GM19099 (cell line): ENCODE measurements around the gene CDR2L.

Experiments
- POLR2A ChIP-seq: IDR thresholded peaks from 3 replicates; pipeline ENCODE4 v1.6.1; 2011; ENCODE audit warnings: low read depth; ENCODE audit not compliant: insufficient read length; ENCODE audit errors: extremely low read depth

Gene CDR2L

DNA sequence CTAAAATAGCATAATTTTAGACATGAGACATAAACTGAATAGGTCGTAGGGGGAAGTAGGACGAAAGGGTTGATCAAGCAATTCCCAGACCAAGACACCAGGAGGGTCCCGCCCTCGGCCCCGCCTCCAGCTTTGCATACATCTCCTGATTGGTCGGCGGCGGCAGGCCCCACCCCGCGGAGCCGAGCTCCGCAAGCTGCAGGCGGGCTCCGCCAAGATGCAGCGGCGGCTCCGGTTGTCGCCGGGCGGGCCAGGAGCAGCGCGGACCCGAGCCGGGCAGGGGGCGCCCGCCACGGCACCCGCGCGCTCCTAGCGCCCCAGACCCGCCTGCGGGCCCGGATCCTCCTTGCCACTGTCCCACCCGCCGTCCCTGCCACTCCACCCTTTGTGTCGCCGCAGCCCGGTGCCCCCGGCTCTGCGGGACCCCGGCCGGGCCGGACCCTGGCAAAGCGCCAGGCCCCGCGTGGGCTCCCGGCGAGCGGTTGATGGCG lies at the start of gene CDR2L:
TSS of gene CDR2L (plus strand) at position 215 of the 491 bp plus-strand sequence. CDS start 412 bp downstream, outside the sequence.
- TF ChIP-seq POLR2A = no peak

DNA sequence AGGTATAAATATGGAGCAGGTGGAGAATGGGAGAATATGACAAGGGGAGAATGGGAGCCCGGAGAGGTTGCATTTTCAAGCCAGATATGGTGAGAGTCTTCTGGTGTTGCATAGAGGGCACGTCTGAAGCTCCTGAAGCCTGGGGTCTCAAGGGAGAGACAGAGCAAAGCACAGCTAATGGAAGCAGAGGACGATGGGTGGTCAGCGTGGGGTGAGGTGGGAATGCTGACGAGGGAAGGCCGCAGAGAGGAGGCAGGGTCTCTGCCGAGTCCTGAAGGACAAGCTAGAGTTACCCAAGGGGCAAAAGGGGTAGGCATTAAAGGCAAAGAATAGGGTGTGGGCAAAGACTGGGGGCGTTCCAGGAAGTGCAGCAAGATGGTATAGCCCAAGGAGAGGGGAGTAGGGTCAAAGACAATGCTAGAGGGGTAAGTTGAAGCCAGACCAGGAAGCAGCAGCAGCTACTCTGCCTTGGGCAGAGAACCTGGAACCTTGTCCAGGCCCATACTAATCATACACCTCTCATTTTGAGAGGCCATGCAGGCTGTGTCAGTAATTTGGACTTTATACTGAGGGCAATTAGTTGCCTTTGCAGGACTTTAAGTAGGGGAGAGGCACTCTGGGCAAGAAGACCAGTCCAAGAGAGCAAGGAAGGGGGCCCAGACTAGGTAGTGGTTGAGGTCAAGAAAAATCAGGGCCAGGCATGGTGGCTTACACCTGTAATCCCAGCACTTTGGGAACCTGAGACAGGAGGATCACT lies 49.1 kb upstream of the CDR2L start:
- TF ChIP-seq POLR2A = no peak

GRCh38 chr17:74939534-74939933 lies 47.9 kb upstream of the CDR2L start:
- no peak for TF ChIP-seq POLR2A

- TF ChIP-seq POLR2A = no peak
Measured at GRCh38 chr17:74941128-74941725, 46.2 kb upstream of the CDR2L start.

DNA sequence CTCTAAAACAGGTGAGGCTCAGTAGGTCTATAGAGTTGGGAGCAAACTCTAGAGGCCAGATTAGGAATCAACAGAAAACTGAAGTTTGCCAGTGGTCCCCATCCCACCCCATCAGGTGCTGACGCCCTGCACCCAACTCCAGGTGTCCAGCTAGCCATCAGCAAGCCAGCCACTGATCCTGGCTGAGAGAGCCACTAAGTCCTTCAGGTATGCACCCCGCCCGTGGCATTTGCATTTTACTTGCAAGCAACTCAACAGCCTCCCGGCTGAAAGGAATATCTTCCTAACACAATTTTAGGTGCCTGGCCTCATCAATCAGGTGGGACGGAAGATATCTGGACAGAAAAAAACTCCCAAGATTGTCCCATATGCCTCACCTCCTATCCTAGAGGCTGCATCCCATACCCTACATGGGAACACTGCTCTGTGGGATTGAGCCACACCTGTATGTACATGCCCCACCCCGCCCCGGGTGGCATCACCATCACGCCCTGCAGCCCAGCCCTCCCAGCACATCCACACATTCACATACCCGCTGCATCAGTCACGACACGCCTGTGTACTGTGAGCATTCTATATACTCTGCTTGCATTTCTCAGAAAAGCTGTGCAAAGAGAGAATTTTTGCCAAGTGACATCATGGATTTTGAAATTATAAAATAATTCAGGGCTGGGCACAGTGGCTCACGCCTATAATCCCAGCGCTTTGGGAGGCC lies 43.5 kb upstream of the CDR2L start:
- TF ChIP-seq POLR2A = no peak

DNA sequence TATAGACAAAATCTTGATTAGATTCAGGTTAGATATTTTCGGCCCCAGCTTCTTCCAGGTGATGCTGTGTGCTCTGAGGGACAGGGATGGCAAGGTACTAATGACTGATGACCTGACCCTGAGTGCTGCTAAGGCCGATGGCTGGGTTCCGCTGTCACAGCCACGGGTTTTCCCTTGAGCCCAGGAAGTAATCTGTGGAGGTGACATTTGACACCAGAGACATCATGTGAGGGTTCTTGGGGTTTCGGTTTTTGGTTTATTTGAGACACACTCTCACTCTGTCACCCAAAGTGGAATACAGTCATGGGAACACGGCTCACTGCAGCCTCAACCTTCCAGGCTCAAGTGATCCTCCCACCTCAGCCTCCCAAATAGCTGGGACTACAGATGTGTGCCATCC lies 41.9 kb upstream of the CDR2L start:
- no peak for TF ChIP-seq POLR2A

DNA sequence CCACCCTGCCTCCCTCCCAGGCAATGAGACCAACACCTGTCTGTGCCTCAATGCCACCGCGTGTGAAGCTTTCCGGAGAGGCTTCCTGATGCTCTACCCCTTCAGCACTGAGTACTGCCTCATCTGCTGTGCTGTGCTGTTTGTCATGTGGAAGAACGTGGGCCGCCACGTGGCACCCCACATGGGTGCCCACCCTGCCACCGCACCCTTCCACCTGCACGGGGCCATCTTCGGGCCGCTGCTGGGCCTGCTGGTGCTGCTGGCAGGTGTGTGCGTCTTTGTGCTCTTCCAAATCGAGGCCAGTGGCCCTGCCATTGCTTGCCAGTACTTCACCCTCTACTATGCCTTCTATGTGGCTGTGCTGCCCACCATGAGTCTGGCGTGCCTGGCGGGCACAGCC lies 40.8 kb upstream of the CDR2L start:
- no peak for TF ChIP-seq POLR2A

DNA sequence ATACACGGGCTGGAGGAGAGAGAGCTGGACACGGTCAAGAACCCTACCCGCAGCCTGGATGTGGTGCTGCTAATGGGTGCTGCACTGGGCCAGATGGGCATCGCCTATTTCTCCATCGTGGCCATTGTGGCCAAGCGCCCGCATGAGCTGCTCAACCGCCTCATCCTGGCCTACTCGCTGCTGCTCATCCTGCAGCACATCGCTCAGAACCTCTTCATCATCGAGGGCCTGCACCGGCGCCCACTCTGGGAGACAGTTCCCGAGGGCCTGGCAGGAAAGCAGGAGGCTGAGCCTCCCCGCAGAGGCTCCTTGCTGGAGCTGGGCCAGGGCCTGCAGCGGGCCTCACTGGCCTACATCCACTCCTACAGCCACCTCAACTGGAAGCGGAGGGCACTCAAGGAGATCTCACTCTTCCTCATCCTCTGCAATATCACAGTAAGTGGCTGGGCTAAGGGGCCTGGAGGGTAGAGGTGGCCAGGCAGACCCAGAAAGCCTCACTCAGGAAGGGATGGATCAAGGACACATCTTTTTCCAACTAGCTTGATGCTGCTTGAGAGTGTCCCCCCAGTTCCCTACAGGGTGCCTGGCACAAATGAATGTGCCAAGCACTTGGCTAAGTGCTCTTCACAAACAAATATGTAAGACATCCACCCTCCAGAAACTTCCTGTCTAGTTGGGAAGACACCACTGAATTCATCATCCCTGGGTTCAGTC lies 40.2 kb upstream of the CDR2L start:
- no peak for TF ChIP-seq POLR2A

DNA sequence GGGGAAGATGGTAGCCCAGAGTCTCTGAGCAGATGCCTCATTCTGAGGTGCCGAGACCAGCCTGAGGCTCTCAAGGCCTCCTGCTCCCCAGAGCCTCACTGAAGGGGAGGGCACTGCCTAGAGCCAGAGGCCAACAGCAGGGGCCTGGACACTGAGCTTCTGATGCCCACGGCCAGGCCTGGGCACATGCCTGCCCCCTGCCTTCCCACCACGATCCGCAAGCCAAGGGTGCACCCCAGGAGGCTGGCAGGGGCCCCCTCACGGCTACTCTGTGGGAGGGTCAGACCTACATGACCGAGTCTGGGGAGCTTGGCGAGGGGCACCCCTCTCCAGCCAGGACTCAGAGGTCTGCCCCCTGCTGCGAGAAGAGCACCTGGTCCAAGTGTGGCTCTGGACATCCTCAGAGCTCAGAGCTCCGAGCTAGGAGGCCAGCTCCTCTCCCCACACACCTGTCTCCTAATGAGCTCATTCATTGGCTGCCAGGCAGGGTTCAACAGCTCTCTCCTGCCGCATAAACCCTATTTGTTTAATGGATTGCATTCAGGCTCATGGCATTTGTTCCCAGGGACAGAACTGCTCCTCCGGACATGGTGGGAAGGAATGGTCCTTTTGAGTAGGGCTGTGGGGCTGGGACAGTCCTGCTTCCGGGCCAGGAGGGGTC lies 37.8 kb upstream of the CDR2L start:
- TF ChIP-seq POLR2A = no peak

- TF ChIP-seq POLR2A = no peak
Measured at GRCh38 chr17:74950207-74950606, 37.2 kb upstream of the CDR2L start.

DNA sequence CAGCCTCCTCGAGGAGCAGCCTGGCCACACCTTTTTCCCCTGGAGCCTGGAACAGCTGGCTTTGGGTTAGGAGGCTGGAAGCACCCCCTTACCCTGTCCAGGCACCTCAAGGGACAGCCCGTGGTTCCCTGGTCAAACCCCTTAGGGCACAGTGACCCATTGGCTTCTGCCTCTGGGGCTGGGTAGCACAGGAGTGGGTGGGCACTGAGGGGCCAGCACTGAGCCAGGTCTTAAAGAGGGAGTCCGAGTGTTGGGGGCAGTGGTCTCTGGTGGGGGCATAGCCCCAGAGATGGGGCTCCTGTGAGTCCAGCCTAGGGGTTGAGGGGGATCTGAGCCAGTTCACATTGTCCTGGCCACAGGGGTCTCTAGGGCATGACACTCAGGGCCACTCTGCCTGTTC lies 36.4 kb upstream of the CDR2L start:
- no peak for TF ChIP-seq POLR2A

GRCh38 chr17:74951680-74952421 lies 35.6 kb upstream of the CDR2L start:
- no peak for TF ChIP-seq POLR2A

DNA sequence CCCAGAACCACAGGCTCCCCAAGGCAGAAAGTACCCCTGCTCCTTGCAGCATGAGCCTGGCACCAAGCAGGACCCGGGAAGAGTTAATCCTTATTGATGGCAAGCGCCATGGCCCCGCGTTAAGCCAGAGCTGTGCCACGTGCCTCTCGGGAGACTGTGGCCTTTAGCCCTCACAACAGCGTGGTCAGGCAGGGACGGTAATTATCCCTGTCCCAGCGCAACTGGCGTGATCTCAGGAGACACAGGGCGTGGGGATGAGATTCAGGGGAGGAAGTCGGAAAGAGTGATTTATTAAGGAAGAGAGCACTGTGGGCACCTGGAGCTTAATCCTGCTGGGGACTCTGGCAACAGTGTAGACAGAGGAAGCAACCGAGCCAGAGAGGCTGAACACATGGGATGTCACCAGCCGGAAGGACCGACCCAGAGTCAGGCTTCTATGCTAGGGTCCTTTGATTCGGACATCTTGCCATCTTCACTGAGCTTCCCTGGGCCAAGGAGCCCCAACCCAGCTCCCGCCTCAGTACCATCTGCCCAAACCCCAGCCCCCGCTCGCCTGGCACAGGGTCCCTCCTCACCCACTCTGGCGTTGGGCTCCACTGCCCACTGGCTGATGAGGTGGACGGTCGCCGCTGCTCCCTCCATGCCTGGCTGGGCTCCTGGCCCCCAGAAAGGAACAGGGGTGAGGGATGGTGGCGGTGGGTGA lies 34.9 kb upstream of the CDR2L start:
- TF ChIP-seq POLR2A = no peak
